HG03575 (cell line): ENCODE results near the gene JARID2.

Experiments
- ATAC-seq: cut with Tn5 transposase; IDR thresholded peaks from one replicate; pipeline ENCODE4 v1.9.1; 2021; ENCODE audit not compliant: unreplicated experiment, insufficient number of reproducible peaks, low FRiP score; ENCODE audit errors: extremely low read depth

The JARID2 gene

DNA sequence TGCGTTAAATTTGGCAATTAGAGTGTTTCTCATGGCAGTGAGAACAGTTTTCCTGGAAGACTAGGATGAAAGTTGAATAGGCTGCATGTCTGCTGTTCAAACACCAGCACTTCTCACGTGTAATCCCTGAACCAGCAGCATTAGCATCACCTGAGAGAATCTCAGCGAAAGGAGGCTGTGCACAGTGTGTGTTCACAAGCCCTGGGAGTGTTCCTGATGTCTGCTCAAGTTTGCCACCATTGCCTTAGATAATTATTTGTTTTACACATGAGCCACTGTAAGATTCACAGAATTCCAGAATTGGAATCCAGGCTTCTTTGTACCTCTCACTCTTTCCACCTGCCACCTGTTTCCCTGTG, 117.3 kb downstream of the JARID2 start:
- ATAC-seq, result no peak

DNA sequence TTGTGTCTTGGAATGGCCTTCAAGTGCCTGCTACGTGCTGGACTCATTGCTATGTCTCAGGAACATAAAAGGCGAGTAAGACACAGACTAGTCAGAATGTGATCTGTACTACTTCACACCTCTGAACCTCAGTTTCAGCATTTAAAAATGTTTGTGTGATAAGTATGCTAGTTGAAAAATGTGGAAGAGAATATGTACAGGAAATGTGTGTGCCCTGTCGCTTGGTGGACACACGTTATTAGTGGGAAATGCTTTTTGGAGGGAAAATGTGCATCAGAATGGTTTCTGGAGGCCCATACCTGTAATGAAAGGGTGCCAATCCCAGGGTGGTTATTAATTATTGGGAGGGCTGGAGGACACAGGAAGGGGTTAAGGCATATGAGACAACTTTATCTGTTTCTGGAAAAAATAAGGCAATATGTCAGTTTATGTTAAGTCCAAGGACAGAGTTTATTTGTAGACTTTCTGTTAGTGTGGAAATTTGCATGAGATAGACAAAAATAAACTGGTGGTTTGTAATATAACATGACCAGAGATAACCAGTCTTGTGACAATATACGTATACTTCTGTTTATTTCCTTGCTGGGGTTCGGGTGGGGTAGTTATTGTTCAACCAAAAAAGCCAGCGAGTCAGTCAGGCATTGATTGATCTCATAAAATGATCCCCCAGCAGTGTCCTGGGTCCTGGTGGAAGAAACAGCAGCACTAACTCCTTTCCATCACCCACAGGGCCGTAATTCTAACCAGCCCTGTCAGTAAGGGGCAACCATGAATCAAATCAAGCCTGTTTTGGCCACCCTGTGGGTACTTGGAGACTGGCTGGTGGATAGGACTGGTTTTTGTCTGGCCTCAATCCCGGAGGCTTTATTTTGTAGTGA, 117.9 kb downstream of the JARID2 start:
- no peak for ATAC-seq

DNA sequence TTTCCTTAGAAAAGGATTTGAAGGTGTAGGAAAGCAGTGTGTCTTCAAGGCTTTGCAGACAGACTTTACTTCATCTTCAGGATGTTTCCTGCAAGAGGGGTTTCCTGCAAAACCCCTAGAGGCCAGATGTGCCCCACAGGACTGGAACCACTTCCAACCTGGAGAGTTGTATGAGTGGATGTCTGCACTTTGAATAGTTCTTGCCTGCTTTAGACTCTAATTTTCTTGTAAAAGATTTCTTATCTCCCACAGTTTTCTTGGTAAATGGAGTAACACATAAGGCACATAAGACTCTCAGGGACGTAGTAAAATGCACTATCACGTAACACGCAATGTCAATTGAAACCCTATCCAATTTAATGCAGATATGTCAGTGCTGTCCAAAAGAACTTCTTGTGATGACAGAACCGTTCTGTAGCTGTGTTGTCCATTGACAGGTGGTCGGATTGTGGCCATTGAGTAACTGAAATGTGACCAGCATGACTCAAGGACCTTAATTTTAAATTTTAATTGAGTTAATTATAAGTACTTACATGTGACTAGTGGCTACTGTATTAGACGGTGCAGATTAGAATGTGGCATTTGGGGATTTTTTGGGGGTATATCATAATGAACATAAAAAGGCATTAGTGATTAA, 118.7 kb downstream of the JARID2 start:
- no peak for ATAC-seq

DNA sequence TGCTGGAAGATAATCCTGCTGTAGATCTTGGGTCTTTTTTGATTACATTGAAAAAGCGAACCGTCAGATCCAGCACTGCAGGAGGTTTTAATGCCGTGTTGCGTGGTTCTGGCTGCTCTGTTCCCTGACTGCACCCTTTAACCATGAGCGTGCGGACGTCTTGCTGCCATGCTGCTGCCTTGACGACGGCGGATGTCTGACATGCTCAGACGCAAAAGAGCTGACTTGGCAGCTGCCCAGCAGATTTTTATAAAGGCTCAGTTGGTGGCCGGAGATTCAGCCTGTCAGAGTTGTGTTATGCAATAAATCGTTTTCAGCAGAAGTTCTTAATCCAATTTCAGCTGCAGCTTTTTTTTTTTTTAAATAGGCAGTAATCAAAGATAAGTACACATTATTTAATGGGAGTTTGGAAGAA, 119.4 kb downstream of the JARID2 start:
- no peak for ATAC-seq

DNA sequence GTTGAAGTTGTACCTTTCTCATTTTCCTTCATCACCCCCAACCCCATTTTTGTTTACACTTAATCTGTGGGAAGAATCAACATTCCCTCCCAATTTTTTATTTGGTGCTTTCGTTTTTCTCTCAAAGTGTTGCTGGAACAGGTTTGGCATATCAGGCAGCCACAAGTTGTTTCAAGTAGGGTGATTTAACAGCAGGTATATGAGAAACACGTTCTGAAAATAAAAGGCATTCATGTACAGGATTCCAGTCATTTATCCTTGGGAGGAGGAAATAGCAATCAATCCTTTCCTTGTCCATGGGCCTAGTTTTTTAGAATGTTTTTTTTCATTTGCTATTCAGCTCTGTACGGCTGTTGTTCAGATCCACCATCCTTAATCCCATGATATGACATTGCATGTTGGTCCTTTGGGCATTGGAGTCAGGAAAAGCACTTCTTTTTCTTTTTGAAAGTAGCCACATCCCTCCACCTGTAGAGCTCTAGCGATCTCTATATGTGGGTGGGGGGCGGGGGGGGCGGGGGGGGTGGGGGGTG, 120.2 kb downstream of the JARID2 start:
- ATAC-seq, result no peak

DNA sequence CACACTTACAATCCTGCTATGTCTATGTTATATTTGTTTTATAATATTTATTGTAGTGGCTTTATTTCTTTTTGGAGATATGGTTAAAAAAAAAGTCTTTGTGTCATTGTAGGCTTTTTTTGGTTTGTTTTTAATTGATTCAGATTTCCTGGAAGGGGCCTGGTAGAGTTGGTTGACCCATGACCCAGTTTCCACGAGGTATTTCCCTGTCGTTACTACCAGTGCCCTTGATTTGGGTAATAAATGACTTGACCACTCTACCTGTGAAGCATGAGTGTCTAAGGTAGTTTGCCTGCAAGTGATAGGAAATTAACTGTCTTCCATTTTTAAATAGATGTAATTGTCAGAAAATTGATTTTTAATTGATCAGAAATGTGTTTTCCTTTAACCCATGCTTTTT, 121.0 kb downstream of the JARID2 start:
- no peak for ATAC-seq

DNA sequence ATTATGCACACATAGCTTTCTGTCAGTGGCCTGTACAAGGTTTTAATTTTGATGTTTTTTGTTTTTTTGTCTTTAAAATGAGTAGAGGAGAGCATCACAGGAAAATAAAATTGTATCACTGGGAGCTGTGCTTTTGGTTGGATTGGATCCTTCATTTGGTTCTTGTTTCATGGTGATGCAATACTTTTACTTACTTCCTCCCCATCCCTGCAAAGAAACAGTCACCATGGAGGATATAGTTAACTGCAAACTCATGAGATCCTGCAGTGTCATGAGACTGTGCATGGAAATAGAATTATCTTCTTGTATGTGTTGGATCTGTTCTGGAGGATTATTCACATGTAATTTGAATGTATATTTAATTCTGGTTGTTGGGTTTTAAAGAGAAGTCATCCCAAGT, 122.3 kb downstream of the JARID2 start:
- ATAC-seq, result no peak

DNA sequence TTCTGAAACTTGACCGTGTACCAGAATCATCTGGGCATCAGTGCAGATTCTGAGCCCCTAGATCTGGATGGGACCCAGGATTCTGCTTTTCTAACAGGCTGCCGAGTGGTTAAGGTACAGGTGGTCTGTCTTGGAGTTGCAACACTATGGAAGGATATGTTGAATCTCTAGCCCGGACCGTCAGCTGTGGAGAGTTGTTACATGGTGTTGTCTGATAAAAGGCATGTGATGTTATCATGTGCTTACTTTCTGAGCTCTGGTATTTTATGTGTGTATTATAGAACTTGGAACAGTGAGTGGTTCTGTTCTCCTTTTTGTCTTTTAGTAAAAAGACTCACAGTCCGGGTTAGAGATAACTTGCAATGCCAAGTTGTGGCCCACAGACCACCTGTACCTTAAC, 123.0 kb downstream of the JARID2 start:
- no peak for ATAC-seq

DNA sequence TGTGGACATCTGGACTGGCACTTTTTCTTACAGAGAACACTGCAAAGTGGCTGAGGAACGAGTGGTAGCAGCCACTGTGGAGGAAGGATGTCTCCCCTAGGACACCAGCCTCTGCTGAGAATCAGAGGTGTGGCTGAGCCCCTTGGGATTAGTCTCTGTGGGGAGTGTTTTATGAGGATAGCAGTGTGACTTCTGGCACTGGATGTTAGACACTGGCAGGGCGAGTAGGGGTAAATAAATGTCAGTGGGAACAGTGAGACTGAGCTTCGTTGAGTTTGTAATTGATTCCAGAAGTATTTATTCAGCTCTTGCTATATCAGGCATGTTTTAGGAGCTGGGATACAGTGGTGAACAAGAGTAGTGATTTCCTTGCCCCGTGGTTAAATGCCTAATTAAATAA, 124.0 kb downstream of the JARID2 start:
- ATAC-seq, result no peak

DNA sequence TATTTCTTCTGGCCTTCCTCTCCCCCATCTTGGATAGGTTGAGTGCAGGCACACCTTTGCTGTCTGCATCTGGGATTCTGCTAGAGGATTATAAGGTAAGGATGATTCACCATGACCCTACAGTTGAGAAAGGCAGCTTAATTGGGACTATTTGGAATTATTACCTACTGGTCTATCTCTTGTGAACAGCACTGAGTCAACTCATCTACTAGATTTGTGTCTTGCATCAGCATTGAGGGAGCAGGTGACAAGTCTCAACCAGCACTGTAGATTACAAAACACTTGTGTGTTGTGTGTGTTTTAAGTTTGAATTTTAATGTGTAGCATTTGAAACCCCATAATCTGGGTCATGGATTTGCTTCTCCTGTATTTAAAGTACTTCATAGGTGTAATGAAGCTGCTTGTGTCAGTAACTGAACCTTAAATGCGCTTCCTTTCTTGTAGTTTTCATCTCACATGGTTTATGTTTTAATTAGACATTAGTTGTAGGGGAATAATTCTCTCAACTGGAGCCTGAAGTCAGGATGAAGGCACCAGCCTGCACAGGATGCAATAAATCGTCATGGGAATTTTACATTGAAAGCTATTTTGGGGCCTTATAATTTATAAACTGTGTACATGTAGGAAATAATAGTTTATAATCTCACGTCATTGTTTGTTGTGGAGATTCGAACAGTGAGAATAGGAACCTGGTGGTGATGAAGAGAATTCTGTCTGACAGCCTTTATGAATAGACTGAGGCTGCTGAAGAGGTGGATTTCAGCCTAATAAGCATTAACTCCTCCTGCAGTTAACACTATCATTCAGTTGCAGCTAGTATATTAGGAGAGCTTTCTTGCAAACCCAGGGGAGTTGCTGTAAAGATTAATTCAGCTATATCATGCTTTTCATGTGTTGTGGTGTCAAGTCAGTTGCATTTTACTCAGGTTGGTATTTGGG, 125.1 kb downstream of the JARID2 start:
- no peak for ATAC-seq

DNA sequence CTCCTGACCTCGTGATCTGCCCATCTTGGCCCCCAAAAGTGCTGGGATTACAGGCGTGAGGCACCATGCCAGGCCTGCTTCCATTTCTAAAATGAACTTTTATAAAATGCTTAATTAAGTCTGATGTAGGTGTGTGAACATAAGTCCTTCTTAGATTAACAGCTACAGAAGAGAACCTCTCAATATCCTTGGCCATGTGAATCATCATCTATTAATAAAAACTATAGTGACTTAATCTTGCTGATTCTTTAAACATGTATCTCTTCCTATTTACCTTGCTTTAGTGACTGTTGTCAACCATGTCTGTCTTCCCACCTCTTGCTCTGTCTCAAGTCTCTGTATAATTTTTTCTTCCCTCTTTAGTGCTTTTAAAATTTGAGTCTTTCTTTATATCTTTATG, 127.1 kb downstream of the JARID2 start:
- no peak for ATAC-seq

DNA sequence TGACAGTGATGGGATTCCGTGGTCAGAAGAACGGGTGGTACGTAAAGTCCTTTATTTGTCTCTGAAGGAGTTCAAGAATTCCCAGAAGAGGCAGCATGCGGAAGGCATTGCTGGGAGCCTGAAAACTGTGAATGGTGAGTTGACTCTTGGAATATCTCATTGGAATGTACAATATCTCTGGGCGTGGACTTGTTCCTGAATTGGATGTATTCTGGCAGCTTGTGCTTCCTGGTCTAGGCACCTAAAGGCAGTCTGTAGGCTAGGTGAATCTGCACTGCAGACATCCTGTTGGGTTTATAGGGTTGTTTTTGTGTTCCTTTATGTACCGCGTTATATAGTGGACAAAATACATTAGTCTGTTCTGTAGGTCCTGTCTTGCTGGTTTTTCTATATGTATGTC, 128.2 kb downstream of the JARID2 start:
- ATAC-seq, result no peak

DNA sequence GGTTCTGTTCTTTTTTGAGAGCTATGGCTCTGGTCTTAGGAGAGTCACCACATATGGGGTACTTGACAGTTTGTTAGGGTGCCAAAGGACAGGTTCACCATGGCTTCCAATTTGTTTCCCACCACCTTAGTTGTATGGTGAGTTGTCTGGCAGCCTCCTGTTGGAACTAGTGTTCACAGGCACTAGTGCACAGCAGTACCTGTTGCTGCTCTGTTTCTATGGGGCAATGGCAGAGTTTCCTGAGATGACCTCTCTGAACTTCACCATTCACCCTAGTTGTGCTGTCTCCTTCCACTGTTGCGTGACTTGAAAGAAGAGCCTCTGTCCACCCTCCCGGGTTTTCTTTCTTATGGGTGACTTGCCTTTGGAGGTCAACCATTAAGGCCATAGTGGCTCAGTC, 129.1 kb downstream of the JARID2 start:
- no peak for ATAC-seq

DNA sequence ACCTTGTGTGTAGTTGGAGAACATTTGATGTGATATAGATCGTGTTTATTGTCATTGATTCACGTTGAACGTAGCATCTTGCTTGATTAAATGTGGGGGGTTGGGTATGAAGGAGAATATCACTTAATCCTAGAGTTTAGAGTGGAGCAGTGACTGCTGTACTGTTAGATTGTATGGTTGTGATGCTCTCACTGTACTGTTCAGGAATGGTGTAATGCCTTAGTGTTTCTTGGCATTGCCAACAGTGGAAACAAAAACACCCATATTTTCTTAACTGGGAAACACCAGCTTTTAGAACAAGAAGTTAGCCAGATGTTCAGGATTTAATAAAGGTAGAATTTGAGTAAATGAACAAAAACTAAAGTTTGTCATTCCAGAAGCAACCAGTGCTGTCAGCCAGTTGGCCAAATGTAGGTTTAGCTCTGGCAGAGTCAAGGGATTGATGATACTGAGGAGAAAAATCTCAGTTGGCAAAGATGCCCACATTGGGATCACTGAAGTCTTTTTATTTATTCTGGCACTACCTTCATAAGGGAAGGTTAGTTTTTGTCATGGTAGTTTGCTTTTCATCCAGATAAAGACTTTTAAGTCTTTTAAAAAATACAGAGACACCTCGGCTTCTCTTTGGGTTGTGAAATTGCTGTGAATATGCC, 129.9 kb downstream of the JARID2 start:
- no peak for ATAC-seq

DNA sequence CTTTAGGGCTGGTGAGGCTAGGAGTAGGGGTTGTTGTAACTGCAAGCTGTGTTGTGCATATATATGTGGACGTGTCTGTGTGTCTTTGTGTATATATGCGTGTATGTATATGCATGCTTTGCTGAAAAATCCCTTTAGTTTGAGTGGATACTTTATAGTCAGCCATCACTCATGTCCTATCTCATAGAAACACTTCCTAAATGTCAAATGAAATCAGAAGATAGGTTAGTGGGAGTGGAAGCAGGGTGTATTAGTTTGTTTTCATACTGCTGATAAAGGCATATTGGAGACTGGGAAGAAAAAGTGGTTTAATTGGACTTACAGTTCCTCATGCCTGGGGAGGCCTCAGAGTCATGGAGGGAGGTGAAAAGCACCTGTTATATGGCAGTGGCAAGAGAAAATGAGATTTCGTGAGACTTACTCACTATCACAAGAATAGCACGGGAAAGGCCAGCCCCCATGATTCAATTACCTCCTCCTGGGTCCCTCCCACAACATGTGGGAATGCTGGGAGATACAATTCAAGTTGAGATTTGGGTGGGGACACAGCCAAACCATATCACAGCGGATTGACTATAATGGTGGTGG, 131.1 kb downstream of the JARID2 start:
- no peak for ATAC-seq

DNA sequence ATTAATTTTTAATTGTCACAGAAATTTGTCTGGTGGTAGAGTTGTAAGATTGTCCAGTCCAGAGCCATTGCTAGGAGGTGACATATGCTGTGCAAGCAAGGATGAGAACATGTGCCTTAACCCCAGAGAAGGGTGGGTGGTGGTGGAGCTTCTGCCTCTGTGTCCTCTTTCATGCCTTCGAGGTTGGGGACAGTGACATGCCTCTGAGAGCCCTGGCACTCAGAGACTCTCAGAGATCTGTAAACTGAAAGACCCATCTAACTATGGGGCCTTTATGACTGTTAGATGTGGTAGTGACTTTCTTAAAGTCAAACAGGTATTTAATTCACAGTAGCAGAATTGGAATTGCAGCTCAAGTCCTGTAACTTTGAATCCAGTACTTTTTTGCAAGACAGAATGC, 132.4 kb downstream of the JARID2 start:
- ATAC-seq, result no peak

DNA sequence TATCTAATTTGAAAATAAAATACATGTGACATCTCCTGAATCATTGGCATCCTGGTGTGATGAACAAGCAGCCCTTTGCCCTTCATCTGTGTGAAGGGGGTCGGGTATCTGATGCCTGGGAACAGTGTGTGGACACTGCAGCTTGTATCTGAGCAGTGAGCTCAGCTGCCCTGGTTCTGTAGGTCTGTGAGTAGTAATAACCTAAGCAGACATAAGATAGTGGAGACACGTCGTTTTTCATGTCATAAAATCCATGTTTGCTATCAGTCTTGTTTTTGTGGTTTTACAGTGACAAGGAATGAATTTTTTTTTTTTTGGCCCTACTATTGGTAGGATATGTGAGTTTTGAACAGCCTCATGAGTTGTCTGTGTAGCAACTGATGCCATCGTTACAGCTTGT, 133.0 kb downstream of the JARID2 start:
- no peak for ATAC-seq

DNA sequence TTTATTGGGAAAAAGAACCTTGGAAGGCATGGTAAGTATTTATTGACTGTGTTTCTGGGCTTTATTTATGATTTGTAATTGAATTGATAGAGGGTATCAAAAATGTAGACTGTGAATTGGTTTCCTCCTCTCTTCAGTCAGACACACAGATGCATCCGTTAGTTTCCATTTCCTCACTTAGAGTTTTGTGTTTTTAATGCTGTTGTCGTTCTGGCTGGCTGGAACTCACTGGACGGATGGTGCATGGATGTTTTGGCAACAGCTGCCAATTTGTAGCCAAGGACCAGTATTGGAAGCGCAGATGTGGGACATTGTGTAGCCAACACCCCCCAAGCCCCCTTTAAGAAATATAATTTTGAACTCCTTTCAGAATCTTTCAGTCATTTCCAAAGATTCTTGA, 134.5 kb downstream of the JARID2 start:
- ATAC-seq, result no peak

DNA sequence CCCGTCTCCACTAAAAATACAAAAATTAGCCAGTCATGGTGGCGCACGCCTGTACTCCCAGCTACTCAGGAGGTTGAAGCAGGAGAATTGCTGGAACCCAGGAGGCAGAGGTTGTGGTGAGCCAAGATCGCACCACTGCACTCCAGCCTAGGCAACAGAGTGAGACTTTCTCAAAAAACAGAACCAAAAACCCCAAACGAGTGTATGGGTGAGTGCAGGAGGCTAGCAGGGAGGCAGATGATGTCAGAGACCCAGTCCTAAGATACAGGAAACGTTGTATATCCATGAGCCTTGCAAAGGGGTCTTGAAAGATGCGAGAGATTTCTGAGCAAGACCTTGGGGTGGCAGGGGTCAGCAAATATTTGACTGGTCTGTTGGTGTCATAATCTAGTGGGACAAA, 136.2 kb downstream of the JARID2 start:
- no peak for ATAC-seq
